SK-N-SH treated with all-trans-retinoic acid at 6 μM for 48 hours (cell line): ENCODE data around the gene ZNF195.
"Not testable (repeated sequence)": the region's sequence is repeated elsewhere in the genome, so short reads cannot be mapped to it uniquely, and the experiment has no call there.

Experiments used
- ATAC-seq: fragments of 200-7000 bp; cut with Tn5 transposase; 3 replicates; pipeline ENCODE4 v1.9.1; 2020; ENCODE audit warnings: mild to moderate bottlenecking, moderate library complexity
- ARNTL ChIP-seq: fragments of 450-650 bp; formaldehyde crosslinking; IDR thresholded peaks from 2 replicates; pipeline ENCODE4 v1.5.0; 2020; ENCODE audit warnings: low read depth, mild to moderate bottlenecking, moderate library complexity, borderline replicate concordance
- CREB5 ChIP-seq: fragments of 250-450 bp; sonication (Bioruptor Pico); IDR thresholded peaks from 2 replicates; pipeline ENCODE4 v1.5.1; 2020; ENCODE audit warnings: low read depth, mild to moderate bottlenecking, moderate library complexity
- CSRNP3 ChIP-seq: fragments of 250-450 bp; sonication (Bioruptor Pico); IDR thresholded peaks from 2 replicates; pipeline ENCODE4 v1.5.1; 2021; ENCODE audit warnings: mild to moderate bottlenecking, moderate library complexity
- ESRRG ChIP-seq: fragments of 250-450 bp; sonication (Bioruptor Pico); IDR thresholded peaks from 2 replicates; pipeline ENCODE4 v1.6.1; 2021; ENCODE audit warnings: mild to moderate bottlenecking
- PATZ1 ChIP-seq: fragments of 250-450 bp; sonication (Bioruptor Pico); IDR thresholded peaks from 2 replicates; pipeline ENCODE4 v1.8.0; 2020; ENCODE audit warnings: mild to moderate bottlenecking, moderate library complexity, borderline replicate concordance
- RARB ChIP-seq: fragments of 250-450 bp; sonication (Bioruptor Pico); IDR thresholded peaks from 2 replicates; pipeline ENCODE4 v1.8.0; 2021; ENCODE audit warnings: mild to moderate bottlenecking, moderate library complexity
- SNAI2 ChIP-seq: fragments of 250-450 bp; sonication (Bioruptor Pico); IDR thresholded peaks from 2 replicates; pipeline ENCODE4 v1.5.0; 2020; ENCODE audit warnings: mild to moderate bottlenecking, moderate library complexity
- TOX ChIP-seq: fragments of 250-450 bp; sonication (Bioruptor Pico); IDR thresholded peaks from 2 replicates; pipeline ENCODE4 v1.8.0; 2021; ENCODE audit warnings: mild to moderate bottlenecking, moderate library complexity, borderline replicate concordance
- ZC3H10 ChIP-seq: fragments of 250-450 bp; sonication (Bioruptor Pico); IDR thresholded peaks from 2 replicates; pipeline ENCODE4 v1.5.1; 2021; ENCODE audit warnings: mild to moderate bottlenecking, moderate library complexity
- ZNF70 ChIP-seq: fragments of 450-650 bp; formaldehyde crosslinking; IDR thresholded peaks from 2 replicates; pipeline ENCODE4 v1.5.0; 2020; ENCODE audit warnings: mild to moderate bottlenecking, moderate library complexity
- ZNF8 ChIP-seq: fragments of 450-650 bp; formaldehyde crosslinking; IDR thresholded peaks from 2 replicates; pipeline ENCODE4 v1.5.0; 2020; ENCODE audit warnings: mild to moderate bottlenecking, moderate library complexity
- TF ChIP-seq, protein P1 (sequence below): fragments of 250-450 bp; sonication (Bioruptor Pico); IDR thresholded peaks from 2 replicates; pipeline ENCODE4 v1.8.0; 2021; ENCODE audit warnings: low read depth, mild to moderate bottlenecking, moderate library complexity, borderline replicate concordance

The ZNF195 gene

GRCh38 chr11:3419496-3419895, 40.5 kb upstream of the ZNF195 start:
- not testable (repeated sequence) for ATAC-seq

GRCh38 chr11:3417047-3417446, 38.1 kb upstream of the ZNF195 start:
- not testable (repeated sequence) for ATAC-seq

- ATAC-seq, result not testable (repeated sequence)
Measured at GRCh38 chr11:3415301-3415700, 36.4 kb upstream of the ZNF195 start.

- not testable (repeated sequence) for ATAC-seq
Measured at GRCh38 chr11:3413666-3414065, 34.7 kb upstream of the ZNF195 start.

GRCh38 chr11:3412837-3413236, 33.9 kb upstream of the ZNF195 start:
- no peak for TF ChIP-seq CREB5
- TF ChIP-seq SNAI2, result no peak
- TF ChIP-seq RARB (CRISPR knock-in tag), result no peak
- no peak for TF ChIP-seq ZC3H10 (CRISPR knock-in tag)
- no peak for TF ChIP-seq ZNF70 (CRISPR knock-in tag)
- no peak for TF ChIP-seq ZNF8 (CRISPR knock-in tag)
- no peak for TF ChIP-seq ESRRG (CRISPR knock-in tag)
- TF ChIP-seq ARNTL (CRISPR knock-in tag), result no peak
- TF ChIP-seq, protein P1, sequence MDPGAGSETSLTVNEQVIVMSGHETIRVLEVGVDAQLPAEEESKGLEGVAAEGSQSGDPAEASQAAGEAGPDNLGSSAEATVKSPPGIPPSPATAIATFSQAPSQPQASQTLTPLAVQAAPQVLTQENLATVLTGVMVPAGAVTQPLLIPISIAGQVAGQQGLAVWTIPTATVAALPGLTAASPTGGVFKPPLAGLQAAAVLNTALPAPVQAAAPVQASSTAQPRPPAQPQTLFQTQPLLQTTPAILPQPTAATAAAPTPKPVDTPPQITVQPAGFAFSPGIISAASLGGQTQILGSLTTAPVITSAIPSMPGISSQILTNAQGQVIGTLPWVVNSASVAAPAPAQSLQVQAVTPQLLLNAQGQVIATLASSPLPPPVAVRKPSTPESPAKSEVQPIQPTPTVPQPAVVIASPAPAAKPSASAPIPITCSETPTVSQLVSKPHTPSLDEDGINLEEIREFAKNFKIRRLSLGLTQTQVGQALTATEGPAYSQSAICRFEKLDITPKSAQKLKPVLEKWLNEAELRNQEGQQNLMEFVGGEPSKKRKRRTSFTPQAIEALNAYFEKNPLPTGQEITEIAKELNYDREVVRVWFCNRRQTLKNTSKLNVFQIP (CRISPR knock-in tag), result no peak
- no peak for TF ChIP-seq TOX (CRISPR knock-in tag)
- no peak for TF ChIP-seq CSRNP3 (CRISPR knock-in tag)
- no peak for TF ChIP-seq PATZ1 (CRISPR knock-in tag)
- ATAC-seq, result no peak

DNA sequence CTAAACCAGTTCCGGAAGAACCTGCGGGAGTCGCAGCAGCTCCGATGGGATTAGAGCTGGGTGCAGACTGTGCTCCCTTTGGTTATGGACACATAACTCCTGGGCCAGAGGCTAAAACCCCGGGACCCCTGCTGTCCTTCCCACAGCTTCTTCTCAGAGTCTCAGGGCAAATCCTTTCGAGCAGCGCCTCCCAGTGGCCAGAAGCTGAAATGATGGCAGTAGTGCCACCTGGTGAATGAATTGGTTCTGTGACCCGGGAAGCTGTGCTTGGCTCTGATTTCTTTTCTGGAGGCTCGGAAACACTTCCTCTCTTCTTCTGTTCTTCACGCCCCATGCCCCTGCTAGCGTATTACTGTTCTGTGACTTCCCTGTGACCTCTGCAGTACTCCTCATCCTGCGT, 29.8 kb upstream of the ZNF195 start:
- ATAC-seq, result not testable (repeated sequence)

- not testable (repeated sequence) for ATAC-seq
Measured at GRCh38 chr11:3408058-3408605, 29.2 kb upstream of the ZNF195 start.

- not testable (repeated sequence) for ATAC-seq
Measured at GRCh38 chr11:3406937-3407336, 28.0 kb upstream of the ZNF195 start.

GRCh38 chr11:3406223-3406875, 27.4 kb upstream of the ZNF195 start:
- not testable (repeated sequence) for ATAC-seq

DNA sequence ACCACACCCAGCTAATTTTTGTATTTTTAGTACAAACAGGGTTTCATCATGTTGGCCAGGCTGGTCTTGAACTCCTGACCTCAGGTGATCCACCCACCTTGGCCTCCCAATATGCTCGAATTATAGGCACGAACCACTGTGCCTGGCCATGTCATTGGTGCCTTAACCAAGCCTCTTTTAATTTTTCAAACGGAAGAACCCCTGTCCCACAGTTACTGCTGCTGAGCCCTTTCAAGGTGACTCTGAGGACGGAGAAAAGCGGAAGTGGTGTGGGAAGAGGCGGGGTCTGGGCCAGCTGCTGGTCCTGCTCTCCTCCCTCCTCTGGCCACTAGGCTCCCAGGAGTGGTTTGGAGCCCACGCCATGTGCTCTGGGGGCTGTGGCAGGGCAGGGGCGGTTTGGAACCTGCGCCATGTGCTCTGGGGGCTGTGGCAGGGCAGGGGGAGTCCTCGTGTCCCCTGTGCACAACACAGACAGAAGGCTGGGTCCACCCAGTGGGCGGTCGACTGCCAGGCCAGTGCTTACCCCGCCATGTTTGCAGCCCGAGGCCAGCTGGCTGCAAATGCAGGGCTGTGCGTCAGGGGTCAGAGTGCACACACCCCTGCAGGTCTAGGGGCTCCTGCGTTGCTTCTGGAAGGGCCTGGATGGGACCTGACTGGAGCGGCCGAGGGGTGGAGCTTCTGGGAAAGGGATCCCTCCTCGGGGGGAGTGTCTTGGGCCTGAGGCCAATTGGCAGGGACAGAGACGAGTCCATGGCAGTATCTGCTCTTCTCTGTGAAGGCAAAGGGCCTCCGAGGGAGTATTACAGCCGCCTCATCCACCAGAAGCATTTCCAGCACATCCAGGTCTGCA, 25.4 kb upstream of the ZNF195 start:
- not testable (repeated sequence) for ATAC-seq

- ATAC-seq, result not testable (repeated sequence)
Measured at GRCh38 chr11:3402861-3403250, 23.9 kb upstream of the ZNF195 start.

DNA sequence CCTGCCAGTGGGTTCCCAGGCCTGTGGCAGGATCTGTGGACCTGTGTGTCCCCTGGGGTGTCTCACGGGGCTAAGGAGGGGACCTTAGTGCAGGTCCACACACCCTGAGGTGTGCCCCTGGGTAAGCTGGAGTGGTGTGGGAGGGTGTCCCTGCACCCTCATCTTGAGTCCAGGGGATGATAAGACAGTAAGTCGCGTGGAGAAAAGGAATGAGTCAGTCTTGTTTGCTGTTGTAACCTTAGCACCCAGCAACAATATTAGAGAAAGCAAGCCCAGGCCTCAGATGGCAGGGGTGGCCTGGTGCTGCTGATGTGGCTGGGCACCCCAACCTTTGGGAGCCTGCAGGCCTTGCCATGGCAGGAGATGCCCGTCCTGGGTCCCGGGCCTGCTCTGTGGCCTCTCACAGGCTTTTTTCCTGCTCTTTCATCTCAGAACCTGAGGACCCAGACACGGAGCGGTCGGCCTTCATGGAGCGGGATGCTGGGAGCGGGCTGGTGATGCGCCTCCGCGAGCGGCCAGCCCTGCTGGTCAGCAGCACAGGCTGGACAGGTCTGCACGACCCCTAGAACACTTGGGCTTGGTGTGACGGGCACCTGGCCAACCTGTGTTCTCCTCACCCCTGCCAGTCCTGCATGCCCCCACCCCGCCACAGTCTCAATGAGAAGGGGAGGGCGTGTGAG, 23.4 kb upstream of the ZNF195 start:
- ATAC-seq, result not testable (repeated sequence)

- ATAC-seq, result not testable (repeated sequence)
Measured at GRCh38 chr11:3401052-3401451, 22.1 kb upstream of the ZNF195 start.
